ENCODE data around the gene CR1.
A peak's percentile ranks its signal among the peaks of the same experiment; 100 is the strongest.
"Not testable (repeated sequence)": the region's sequence is repeated elsewhere in the genome, so short reads cannot be mapped to it uniquely, and the experiment has no call there.

CR1 gene

GRCh38 chr1:207495801-207496792, at the start of gene CR1:
Gene CR1 (plus strand): TSS chr1:207496157. CDS start chr1:207496268, 111 bp downstream.
- DNase-seq (ENCODE audit: low spot score) = peak; percentile 21

- no peak for DNase-seq (ENCODE audit: low spot score)
Measured at GRCh38 chr1:207453710-207454045, 42.3 kb upstream of the CR1 start.

GRCh38 chr1:207454046-207454964, 41.7 kb upstream of the CR1 start, which contains the start of gene CR2:
Gene CR2 (plus strand): TSS chr1:207454328. CDS start chr1:207454419, 91 bp downstream.
- DNase-seq (ENCODE audit: low spot score) = peak; percentile 83

GRCh38 chr1:207455183-207455754, 40.7 kb upstream of the CR1 start:
- no peak for DNase-seq (ENCODE audit: low spot score)

GRCh38 chr1:207458414-207458813, 37.5 kb upstream of the CR1 start:
- DNase-seq (ENCODE audit: low spot score) = no peak

- DNase-seq (ENCODE audit: low spot score) = no peak
Measured at GRCh38 chr1:207459008-207459407, 36.9 kb upstream of the CR1 start.

GRCh38 chr1:207461649-207462048, 34.3 kb upstream of the CR1 start:
- no peak for DNase-seq (ENCODE audit: low spot score)

- DNase-seq (ENCODE audit: low spot score) = no peak
Measured at GRCh38 chr1:207462535-207462934, 33.4 kb upstream of the CR1 start.

GRCh38 chr1:207463021-207463420, 32.9 kb upstream of the CR1 start:
- DNase-seq (ENCODE audit: low spot score) = no peak

GRCh38 chr1:207463571-207463970, 32.4 kb upstream of the CR1 start:
- no peak for DNase-seq (ENCODE audit: low spot score)

- no peak for DNase-seq (ENCODE audit: low spot score)
Measured at GRCh38 chr1:207470927-207471326, 25.0 kb upstream of the CR1 start.

- no peak for DNase-seq (ENCODE audit: low spot score)
Measured at GRCh38 chr1:207474210-207474609, 21.7 kb upstream of the CR1 start.

- DNase-seq (ENCODE audit: low spot score) = no peak
Measured at GRCh38 chr1:207486198-207486597, 9.8 kb upstream of the CR1 start.

GRCh38 chr1:207487636-207488035, 8.3 kb upstream of the CR1 start:
- DNase-seq (ENCODE audit: low spot score) = no peak

GRCh38 chr1:207493212-207493611, 2.7 kb upstream of the CR1 start:
- no peak for DNase-seq (ENCODE audit: low spot score)

GRCh38 chr1:207494171-207494570, 1.8 kb upstream of the CR1 start:
- no peak for DNase-seq (ENCODE audit: low spot score)

GRCh38 chr1:207495281-207495680, 676 bp upstream of the CR1 start:
- DNase-seq (ENCODE audit: low spot score) = not testable (repeated sequence)

GRCh38 chr1:207497941-207498340, 2.0 kb downstream of the CR1 start:
- DNase-seq (ENCODE audit: low spot score) = no peak

GRCh38 chr1:207499573-207499972, 3.6 kb downstream of the CR1 start:
- DNase-seq (ENCODE audit: low spot score) = peak; percentile 41

- no peak for DNase-seq (ENCODE audit: low spot score)
Measured at GRCh38 chr1:207500306-207500705, 4.3 kb downstream of the CR1 start.

- no peak for DNase-seq (ENCODE audit: low spot score)
Measured at GRCh38 chr1:207501071-207501470, 5.1 kb downstream of the CR1 start.

GRCh38 chr1:207502726-207503125, 6.8 kb downstream of the CR1 start:
- DNase-seq (ENCODE audit: low spot score) = no peak

Measured in iPS-NIHi11 (cell line).